ENCODE results near the gene MTERF4.

- no peak for TF ChIP-seq MYC (IDR thresholded peaks at IDR 0.05; ENCODE audit: low read depth, low read length)
- no peak for TF ChIP-seq CTCF (IDR thresholded peaks at IDR 0.05; ENCODE audit: low read depth, low read length)
- TF ChIP-seq POLR2A (IDR thresholded peaks at IDR 0.05; ENCODE audit: extremely low read depth, insufficient read length): no peak
- TF ChIP-seq MAX (IDR thresholded peaks at IDR 0.05; ENCODE audit: low read depth, low read length): no peak
These were observed 23.5 kb upstream of the MTERF4 start for GRCh38 chr2:241125626-241126025.
